IPS-NIHi11 (cell line): ENCODE results near the gene BRAF.
"Not testable (repeated sequence)": the region's sequence is repeated elsewhere in the genome, so short reads cannot be mapped to it uniquely, and the experiment has no call there.

Experiments used
- DNase-seq: peaks from one replicate; pipeline ENCODE4 v3.0.0; 2012; ENCODE audit warnings: mixed read lengths, low spot score

Gene BRAF

GRCh38 chr7:140769852-140770251 lies 154.9 kb downstream of the BRAF start:
- DNase-seq = no peak

GRCh38 chr7:140767418-140767817 lies 157.3 kb downstream of the BRAF start:
- DNase-seq = no peak

GRCh38 chr7:140765441-140765840 lies 159.3 kb downstream of the BRAF start:
- not testable (repeated sequence) for DNase-seq

- not testable (repeated sequence) for DNase-seq
Observed at GRCh38 chr7:140763166-140763565, 161.6 kb downstream of the BRAF start.

- DNase-seq = not testable (repeated sequence)
Observed at GRCh38 chr7:140761375-140761774, 163.4 kb downstream of the BRAF start.

GRCh38 chr7:140754506-140754905 lies 170.2 kb downstream of the BRAF start:
- no peak for DNase-seq

- DNase-seq = no peak
Observed at GRCh38 chr7:140752533-140752932, 172.2 kb downstream of the BRAF start.

- DNase-seq = no peak
Observed at GRCh38 chr7:140746751-140747150, 178.0 kb downstream of the BRAF start.

- DNase-seq = no peak
Observed at GRCh38 chr7:140745266-140746058, 179.3 kb downstream of the BRAF start.

GRCh38 chr7:140744005-140744404 lies 180.7 kb downstream of the BRAF start:
- DNase-seq = no peak

- DNase-seq = not testable (repeated sequence)
Observed at GRCh38 chr7:140743255-140743654, 181.5 kb downstream of the BRAF start.

GRCh38 chr7:140738280-140738679 lies 186.4 kb downstream of the BRAF start:
- DNase-seq = no peak

- no peak for DNase-seq
Observed at GRCh38 chr7:140734729-140735128, 190.0 kb downstream of the BRAF start.

- no peak for DNase-seq
Observed at GRCh38 chr7:140734096-140734495, 190.6 kb downstream of the BRAF start.

- DNase-seq = peak; percentile 23
Observed at GRCh38 chr7:140732416-140732815, 192.3 kb downstream of the BRAF start.

GRCh38 chr7:140726281-140726680 lies 198.4 kb downstream of the BRAF start:
- no peak for DNase-seq

GRCh38 chr7:140724706-140725105 lies 200.0 kb downstream of the BRAF start:
- no peak for DNase-seq

- DNase-seq = no peak
Observed at GRCh38 chr7:140723574-140723973, 201.2 kb downstream of the BRAF start.

GRCh38 chr7:140723006-140723405 lies 201.7 kb downstream of the BRAF start:
- DNase-seq = no peak

- no peak for DNase-seq
Observed at GRCh38 chr7:140722254-140722653, 202.5 kb downstream of the BRAF start.

- DNase-seq = no peak
Observed at GRCh38 chr7:140719721-140720120, 205.0 kb downstream of the BRAF start.

GRCh38 chr7:140714331-140715040 lies 210.2 kb downstream of the BRAF start:
- no peak for DNase-seq

GRCh38 chr7:140712392-140712791 lies 212.3 kb downstream of the BRAF start:
- DNase-seq = not testable (repeated sequence)
